NOMO-1 treated with dmso at 0.1 percent for 144 hours (cell line): ENCODE results near the gene CXCL11.
"Not testable (repeated sequence)": the region's sequence is repeated elsewhere in the genome, so short reads cannot be mapped to it uniquely, and the experiment has no call there.

Experiments used
- DNase-seq: peaks from one replicate; lab custom pipeline; 2025; ENCODE audit not compliant: unreplicated experiment; lab: John Stamatoyannopoulos, UW

The CXCL11 gene

GRCh38 chr4:76043306-76043705, 7.4 kb upstream of the CXCL11 start:
- DNase-seq = not testable (repeated sequence)

GRCh38 chr4:76042241-76042998, 6.5 kb upstream of the CXCL11 start:
- DNase-seq = not testable (repeated sequence)

DNA sequence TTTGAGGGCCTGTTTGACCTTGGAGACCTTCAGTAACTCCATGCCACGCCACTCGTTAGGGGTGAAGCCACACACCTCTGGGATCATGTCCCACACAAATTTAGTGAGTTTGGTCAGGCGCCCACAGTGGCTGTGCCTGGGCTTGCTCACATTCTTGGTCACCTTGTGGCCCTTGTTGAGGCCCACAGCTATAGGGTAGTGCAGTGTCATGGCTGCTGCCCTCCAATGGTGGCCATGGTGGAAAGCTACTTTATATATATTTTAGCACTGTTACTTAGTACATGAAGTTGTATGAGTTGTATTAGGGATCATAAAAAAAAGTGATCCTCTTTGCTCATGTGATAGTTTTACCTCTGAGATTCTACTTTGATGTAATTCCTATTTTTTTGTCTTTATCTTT, 985 bp upstream of the CXCL11 start:
- no peak for DNase-seq

GRCh38 chr4:76035141-76035540, 729 bp downstream of the CXCL11 start:
- DNase-seq = peak; percentile 80

DNA sequence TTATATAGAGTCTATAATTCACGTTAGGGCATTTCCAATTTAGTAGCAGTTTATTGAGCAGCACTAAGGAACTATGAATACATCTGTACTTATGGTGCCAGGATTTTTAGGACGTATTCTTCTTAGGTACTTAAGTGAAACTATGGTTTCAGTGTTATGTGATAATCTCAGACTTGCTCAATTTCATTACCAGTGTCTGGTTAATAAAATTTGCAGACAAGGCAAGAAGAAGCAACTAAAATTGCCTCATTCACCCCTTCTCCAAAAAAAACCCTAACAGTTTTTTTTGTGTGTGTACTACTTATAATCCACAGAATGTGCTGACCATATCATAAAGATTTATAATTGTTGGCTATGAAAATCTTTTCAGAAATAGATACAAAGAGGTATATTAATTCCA, 6.6 kb downstream of the CXCL11 start:
- no peak for DNase-seq

- peak; percentile 39 for DNase-seq
Measured at GRCh38 chr4:76028350-76028765, 7.5 kb downstream of the CXCL11 start.

- DNase-seq = peak; percentile 44
Measured at GRCh38 chr4:76024065-76024464, 11.8 kb downstream of the CXCL11 start.

- DNase-seq = no peak
Measured at GRCh38 chr4:76023389-76023788, 12.5 kb downstream of the CXCL11 start, which contains the start of gene CXCL10. TSS of gene CXCL10 (minus strand) at chr4:76023497. CDS start at chr4:76023431, 66 bp downstream.

DNA sequence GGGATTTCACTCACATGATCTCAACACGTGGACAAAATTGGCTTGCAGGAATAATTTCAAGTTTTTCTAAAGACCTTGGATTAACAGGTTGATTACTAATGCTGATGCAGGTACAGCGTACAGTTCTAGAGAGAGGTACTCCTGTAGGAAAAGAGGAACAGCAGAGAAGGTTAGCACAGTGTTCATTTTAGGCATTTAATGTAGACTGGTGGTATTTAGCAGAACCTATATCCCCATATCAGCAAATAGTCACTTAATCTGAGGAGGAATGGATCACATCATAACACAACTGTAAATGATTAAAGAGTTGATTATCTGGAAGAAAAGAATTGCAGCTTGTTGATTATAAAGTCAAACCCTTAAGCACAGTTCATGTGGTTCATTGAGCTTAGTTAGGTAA, 13.2 kb downstream of the CXCL11 start:
- DNase-seq = no peak

GRCh38 chr4:76022031-76022430, 13.8 kb downstream of the CXCL11 start:
- no peak for DNase-seq

GRCh38 chr4:76017056-76017686, 18.7 kb downstream of the CXCL11 start:
- no peak for DNase-seq

DNA sequence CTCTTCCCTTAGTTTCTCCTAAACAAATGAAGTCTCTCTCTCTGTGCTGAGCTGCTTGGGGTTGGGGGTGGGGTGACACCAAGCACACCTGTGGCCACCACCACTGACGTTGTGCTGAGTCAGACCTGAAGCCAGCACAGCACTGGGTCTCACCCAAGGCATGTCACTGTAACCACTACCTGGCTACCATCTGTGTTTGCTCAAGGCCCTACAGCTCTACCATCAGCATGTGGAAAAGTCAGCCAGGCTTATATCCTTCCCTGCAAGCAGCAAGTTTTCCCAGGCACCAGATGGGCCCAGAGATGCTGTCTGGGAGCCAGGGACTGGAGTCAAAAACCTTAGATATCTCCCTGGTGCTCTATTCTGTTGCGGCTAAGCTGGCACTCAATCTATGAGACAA, 19.5 kb downstream of the CXCL11 start:
- no peak for DNase-seq

DNA sequence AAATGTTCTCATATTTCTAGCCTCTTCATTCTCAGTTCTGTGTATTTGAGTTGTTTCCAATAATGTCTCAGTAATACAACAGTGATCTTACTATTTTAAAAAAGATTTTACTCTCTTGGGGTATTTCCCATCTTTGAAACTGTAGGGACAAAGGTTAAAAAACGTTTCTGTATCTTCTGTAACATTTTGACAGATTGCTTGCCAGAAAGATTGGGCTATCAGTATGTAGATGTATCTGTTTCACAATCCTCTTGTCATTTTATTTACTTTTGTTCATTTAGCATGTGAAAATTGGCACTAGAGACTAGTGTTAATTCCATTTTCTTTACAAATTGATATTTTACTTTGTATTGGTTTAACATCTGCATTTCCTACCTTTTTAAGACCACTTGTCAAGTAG, 22.3 kb downstream of the CXCL11 start:
- DNase-seq = no peak

DNA sequence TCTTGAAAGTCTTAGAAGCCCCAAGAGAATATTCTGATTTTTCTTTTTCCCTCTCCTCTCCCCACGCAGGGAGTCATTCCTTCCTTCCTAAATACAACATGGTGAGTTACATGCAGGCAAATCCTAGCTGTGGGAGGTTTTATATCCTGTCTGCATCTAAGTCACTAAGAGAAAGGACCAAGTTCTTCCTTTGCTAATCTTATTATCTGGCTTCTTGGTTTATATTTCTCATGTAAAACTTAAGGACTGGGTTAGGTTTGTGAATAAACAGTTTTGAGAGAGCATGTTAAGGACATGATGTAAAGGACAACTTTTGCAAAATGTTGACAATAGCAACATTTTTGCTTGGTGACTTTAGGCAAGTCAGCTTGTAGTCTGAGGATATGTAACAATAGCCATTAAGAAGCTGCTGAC, 23.5 kb downstream of the CXCL11 start:
- DNase-seq = no peak

GRCh38 chr4:76011700-76012387, 24.0 kb downstream of the CXCL11 start:
- DNase-seq = peak; percentile 17

DNA sequence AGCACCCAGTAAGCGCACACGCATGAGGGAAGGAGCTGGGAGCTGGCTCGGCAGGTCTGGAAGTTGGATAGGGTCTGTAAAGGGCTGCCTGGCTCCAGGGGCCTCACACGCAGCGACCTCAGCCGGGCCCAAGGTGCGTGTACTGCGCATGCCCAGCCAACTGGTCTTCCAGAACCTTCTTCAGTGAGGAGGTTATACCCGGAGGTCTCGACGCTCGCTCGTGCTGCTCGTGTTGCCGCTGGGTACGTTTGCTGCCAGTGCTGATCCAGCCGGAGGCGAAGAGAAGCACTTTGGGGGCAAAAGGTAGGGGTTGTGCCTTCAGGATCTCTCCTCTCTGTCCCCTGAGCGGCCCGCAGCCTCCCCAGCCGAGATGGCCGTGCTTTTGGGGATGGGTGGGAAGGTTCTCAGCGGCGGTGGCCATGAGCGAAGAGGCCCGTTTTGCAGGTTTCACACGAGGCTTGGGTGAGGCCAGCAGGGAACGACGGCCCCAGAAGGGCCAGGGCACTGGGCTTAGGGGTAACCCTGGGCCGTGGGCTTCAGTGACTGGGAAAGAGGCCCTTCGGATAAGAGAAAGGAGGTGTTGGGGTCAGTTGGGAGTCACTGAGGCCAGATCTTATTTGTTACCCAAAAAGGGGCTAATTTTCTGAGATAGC, 24.7 kb downstream of the CXCL11 start:
- DNase-seq = no peak

GRCh38 chr4:76010576-76010975, 25.3 kb downstream of the CXCL11 start:
- DNase-seq = no peak

DNA sequence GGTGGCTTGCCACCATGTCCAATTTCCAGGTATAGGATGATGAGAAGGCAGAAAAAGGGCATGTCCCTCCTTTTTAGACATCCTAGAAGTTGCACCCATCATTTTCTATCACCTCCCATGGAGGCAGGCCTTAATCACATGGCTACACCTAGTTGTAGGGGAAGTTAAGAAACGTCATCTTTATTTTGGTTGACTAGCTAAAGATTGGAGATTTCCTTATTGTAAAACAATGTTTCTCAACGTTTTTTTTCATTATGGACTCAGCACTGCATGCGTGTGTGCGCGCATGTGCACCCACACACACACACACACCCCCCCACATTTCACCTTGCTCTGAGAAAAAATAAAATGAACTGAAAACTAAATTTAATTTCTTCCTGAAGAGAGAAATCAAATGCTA, 26.6 kb downstream of the CXCL11 start:
- DNase-seq = no peak

DNA sequence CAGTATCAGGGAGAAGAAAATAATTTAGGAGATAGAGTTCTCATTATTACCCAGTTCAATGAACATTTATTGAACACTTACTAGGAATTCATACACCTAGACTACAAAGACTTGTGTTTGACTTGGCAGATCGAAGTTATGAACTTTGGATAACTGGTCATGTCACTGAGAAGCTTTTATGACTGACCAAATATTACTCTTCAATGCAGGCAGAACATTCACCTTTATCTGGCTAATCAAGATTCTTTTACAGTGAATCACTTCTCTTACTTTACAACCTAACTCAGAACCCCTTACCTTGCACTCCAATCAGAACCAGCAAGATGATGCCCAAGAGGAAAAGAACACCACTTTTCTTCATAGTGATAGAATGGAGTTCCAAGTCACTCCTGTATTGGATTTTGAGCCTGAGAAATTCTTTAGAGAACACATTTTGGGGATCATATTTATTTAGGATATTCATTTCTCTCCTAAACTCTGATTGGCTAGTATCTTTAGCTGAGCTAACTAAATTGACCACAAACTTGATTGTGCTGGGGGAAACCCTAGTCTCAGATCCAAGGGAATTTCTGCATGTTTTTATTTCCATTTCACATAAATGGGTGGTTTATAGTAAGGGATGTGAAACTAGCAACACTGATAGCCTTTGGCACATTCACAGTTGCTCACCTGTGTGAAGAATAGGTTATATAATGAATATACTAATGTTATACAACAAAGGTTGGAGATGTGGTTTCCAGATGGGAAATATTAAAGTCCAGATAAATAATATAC, 28.6 kb downstream of the CXCL11 start, which contains the start of gene CXCL9:
Gene CXCL9, minus strand, starts transcription at position 421 of the 774 bp plus-strand sequence. Its CDS starts 60 bp downstream, at position 361.
- no peak for DNase-seq

DNA sequence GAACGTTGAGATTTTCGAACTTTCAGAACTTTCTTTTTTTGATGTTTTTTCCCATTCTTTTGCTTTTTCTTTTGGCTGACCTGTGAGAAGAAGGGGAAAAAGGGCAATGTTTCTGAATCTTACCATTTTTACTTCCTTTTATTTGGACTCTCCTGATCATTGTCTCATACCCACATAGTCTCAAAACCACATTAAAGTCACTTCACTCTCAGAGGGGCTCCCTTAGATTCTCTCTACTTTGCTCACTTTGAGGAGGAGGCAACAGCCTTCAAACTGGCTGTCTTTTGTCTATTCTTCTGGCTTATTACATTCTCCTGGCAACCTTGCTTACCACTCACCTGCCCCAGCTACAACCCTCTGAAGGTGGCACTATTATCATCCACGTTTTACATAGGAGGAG, 32.2 kb downstream of the CXCL11 start:
- DNase-seq = no peak

DNA sequence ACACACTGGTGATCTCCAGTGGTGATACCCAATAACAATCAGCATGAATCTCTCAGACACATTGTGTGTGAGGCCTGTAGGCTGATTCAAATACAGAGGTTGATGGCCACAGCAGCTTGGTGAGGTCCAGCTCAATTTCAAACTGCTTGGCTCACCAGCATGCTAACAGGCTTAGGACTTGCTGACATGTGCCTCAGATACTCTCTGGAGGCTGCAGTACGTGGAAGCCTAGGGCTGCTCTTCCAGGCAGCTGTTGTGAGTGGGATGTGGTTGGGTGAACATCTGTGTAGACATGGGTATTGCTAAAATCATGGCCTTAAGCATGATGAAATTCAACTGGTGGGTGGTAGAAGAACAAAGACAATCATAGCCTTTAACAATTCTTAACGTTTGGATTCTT, 32.8 kb downstream of the CXCL11 start:
- DNase-seq = peak; percentile 14
